H9 (cell line): Measurements from ENCODE around the gene ALAD. TPM values are rescaled to one million over a fixed set of nuclear protein-coding genes. Genes with fewer than 3 reads are reported as not detected.

Experiments used
- DNase-seq: peaks from one replicate; pipeline ENCODE4 v3.0.0-alpha.2; 2017
- H2AFZ ChIP-seq: one replicate; pipeline ENCODE4 v1.6.1; 2013; ENCODE audit warnings: mild to moderate bottlenecking, low read length, control low read depth, moderate library complexity
- H2AK5ac ChIP-seq: 2 replicates; pipeline ENCODE4 v1.6.1; 2013; ENCODE audit warnings: low read length, control low read depth, mixed read lengths; ENCODE audit not compliant: insufficient read length
- H2BK120ac ChIP-seq: one replicate; pipeline ENCODE4 v1.6.1; 2013; ENCODE audit warnings: low read depth, mild to moderate bottlenecking, low read length, control low read depth, inconsistent platforms; ENCODE audit not compliant: poor library complexity, severe bottlenecking
- H2BK12ac ChIP-seq: 2 replicates; pipeline ENCODE4 v1.6.1; 2013; ENCODE audit warnings: low read length, control low read depth, mixed read lengths, low read depth; ENCODE audit not compliant: insufficient read length
- H2BK15ac ChIP-seq: 2 replicates; pipeline ENCODE4 v1.6.1; 2013; ENCODE audit warnings: low read depth, low read length, control low read depth
- H2BK20ac ChIP-seq: one replicate; pipeline ENCODE4 v1.6.1; 2013; ENCODE audit warnings: low read depth, mild to moderate bottlenecking, low read length, control low read depth, inconsistent platforms; ENCODE audit not compliant: poor library complexity, severe bottlenecking
- H2BK5ac ChIP-seq: 2 replicates; pipeline ENCODE4 v1.6.1; 2013; ENCODE audit warnings: low read length, control low read depth, mixed read lengths; ENCODE audit not compliant: insufficient read length
- H3K14ac ChIP-seq: 2 replicates; pipeline ENCODE4 v1.6.1; 2013; ENCODE audit warnings: low read length, control low read depth; ENCODE audit not compliant: insufficient read depth
- H3K18ac ChIP-seq: 2 replicates; pipeline ENCODE4 v1.6.1; 2013; ENCODE audit warnings: low read depth, mild to moderate bottlenecking, mixed read lengths, low read length, control low read depth; ENCODE audit not compliant: insufficient read length
- H3K23ac ChIP-seq: 2 replicates; pipeline ENCODE4 v1.6.1; 2013; ENCODE audit warnings: low read length, control low read depth, mixed read lengths, low read depth; ENCODE audit not compliant: insufficient read length
- H3K23me2 ChIP-seq: 2 replicates; pipeline ENCODE4 v1.6.1; 2013; ENCODE audit warnings: low read depth, mild to moderate bottlenecking, mixed read lengths, low read length, control low read depth; ENCODE audit not compliant: insufficient read length, poor library complexity, severe bottlenecking
- H3K27ac ChIP-seq: 2 replicates; pipeline ENCODE4 v1.5.1; 2013; ENCODE audit warnings: low read length, control low read depth, mixed read lengths, low read depth; ENCODE audit not compliant: insufficient read length
- H3K27me3 ChIP-seq: 2 replicates; pipeline ENCODE4 v1.6.1; 2013; ENCODE audit warnings: low read length, control low read depth, inconsistent platforms; ENCODE audit not compliant: insufficient read depth
- H3K4ac ChIP-seq: 2 replicates; pipeline ENCODE4 v1.6.1; 2013; ENCODE audit warnings: low read depth, mild to moderate bottlenecking, control low read depth, inconsistent platforms, low read length, moderate library complexity
- H3K4me1 ChIP-seq: 2 replicates; pipeline ENCODE4 v1.6.1; 2013; ENCODE audit warnings: low read length, control low read depth, inconsistent platforms; ENCODE audit not compliant: insufficient read depth
- H3K4me2 ChIP-seq: 2 replicates; pipeline ENCODE4 v1.6.1; 2013; ENCODE audit warnings: low read length, control low read depth, mixed read lengths; ENCODE audit not compliant: insufficient read length, insufficient read depth
- H3K56ac ChIP-seq: 2 replicates; pipeline ENCODE4 v1.6.1; 2013; ENCODE audit warnings: low read depth, mild to moderate bottlenecking, mixed read lengths, low read length, control low read depth; ENCODE audit not compliant: insufficient read length
- H3K79me1 ChIP-seq: 2 replicates; pipeline ENCODE4 v1.6.1; 2013; ENCODE audit warnings: low read depth, mild to moderate bottlenecking, moderate library complexity, low read length, control low read depth, inconsistent platforms; ENCODE audit not compliant: insufficient read depth, poor library complexity, severe bottlenecking
- H3K79me2 ChIP-seq: 2 replicates; pipeline ENCODE4 v1.6.1; 2013; ENCODE audit warnings: low read length, control low read depth, inconsistent platforms; ENCODE audit not compliant: insufficient read depth
- H3K9ac ChIP-seq: 2 replicates; pipeline ENCODE4 v1.6.1; 2013; ENCODE audit warnings: low read length, control low read depth, mixed read lengths; ENCODE audit not compliant: insufficient read length; ENCODE audit errors: extremely low read depth
- H3K9me3 ChIP-seq: one replicate; pipeline ENCODE4 v1.6.1; 2013; ENCODE audit warnings: low read depth, low read length, inconsistent platforms; ENCODE audit not compliant: control insufficient read depth
- H3T11ph ChIP-seq: one replicate; pipeline ENCODE4 v1.6.1; 2013; ENCODE audit warnings: mild to moderate bottlenecking, low read length, control low read depth, inconsistent platforms
- H4K20me1 ChIP-seq: one replicate; pipeline ENCODE4 v1.6.1; 2013; ENCODE audit not compliant: control insufficient read depth, insufficient read length, insufficient read depth
- H4K5ac ChIP-seq: 2 replicates; pipeline ENCODE4 v1.6.1; 2013; ENCODE audit warnings: low read depth, mild to moderate bottlenecking, mixed read lengths, low read length, control low read depth; ENCODE audit not compliant: insufficient read length
- H4K8ac ChIP-seq: replicated peaks from 2 replicates; pipeline ENCODE4 v1.6.1; 2013; ENCODE audit warnings: low read length, control low read depth, mixed read lengths, low read depth; ENCODE audit not compliant: insufficient read length
- H4K91ac ChIP-seq: 2 replicates; pipeline ENCODE4 v1.6.1; 2013; ENCODE audit warnings: low read depth, mild to moderate bottlenecking, moderate library complexity, mixed read lengths, low read length, control low read depth; ENCODE audit not compliant: insufficient read length
- H3K27ac Mint-ChIP-seq, 3 experiments: 2 replicates in 2 of 3; 3 replicates in 1 of 3; pipeline ENCODE4 v1.8.0; 2020 to 2021; ENCODE audit warnings: mixed read lengths in 3 of 3, mild to moderate bottlenecking in 1 of 3, moderate library complexity in 1 of 3
- H3K27me3 Mint-ChIP-seq: 2 replicates; pipeline ENCODE4 v1.8.0; 2021; ENCODE audit warnings: low read depth, mild to moderate bottlenecking, moderate library complexity, mixed read lengths
- H3K36me3 Mint-ChIP-seq, 3 experiments: 2 replicates in 2 of 3; 3 replicates in 1 of 3; pipeline ENCODE4 v1.8.0; 2020 to 2021; ENCODE audit warnings: low read depth in 3 of 3, mixed read lengths in 3 of 3; ENCODE audit not compliant: insufficient read depth in 1 of 3
- H3K4me1 Mint-ChIP-seq, 2 experiments: 2 replicates each; pipeline ENCODE4 v1.8.0; 2020; ENCODE audit warnings: mixed read lengths in 2 of 2
- H3K4me3 Mint-ChIP-seq, 2 experiments: 2 replicates in 1 of 2; 3 replicates in 1 of 2; pipeline ENCODE4 v1.8.0; 2020 to 2021; ENCODE audit warnings: mild to moderate bottlenecking in 2 of 2, mixed read lengths in 2 of 2, moderate library complexity in 1 of 2
- H3K9me3 Mint-ChIP-seq, 2 experiments: 2 replicates in 1 of 2; 3 replicates in 1 of 2; pipeline ENCODE4 v1.8.0; 2020; ENCODE audit warnings: mild to moderate bottlenecking in 2 of 2, mixed read lengths in 2 of 2, moderate library complexity in 1 of 2
- WGBS: extraction: QIAGEN DNeasy Blood & Tissue Kit; methylation state at CpG from one replicate; pipeline ENCODE4 v1.1.7; 2013; ENCODE audit warnings: missing lambda C conversion rate, low lambda C conversion rate, mixed read lengths; ENCODE audit not compliant: insufficient read length; ENCODE audit errors: extremely low coverage; 5-methylcytosine and 5-hydroxymethylcytosine counted together
- total RNA-seq: library from RNA; stranded (reverse); gene quantifications from 2 replicates; pipeline ENCODE4 v1.2.1, GENCODE V29; 2021
- TF ChIP-seq, protein P1 (sequence below): fragments of 200-600 bp; sonication (generic); conservative IDR thresholded peaks from 3 replicates; pipeline ENCODE4 v1.8.0; 2021; ENCODE audit warnings: antibody characterized with exemption, mild to moderate bottlenecking

Gene ALAD
- total RNA-seq, 1 experiment from 2014 or later, result 13.2 TPM

DNA sequence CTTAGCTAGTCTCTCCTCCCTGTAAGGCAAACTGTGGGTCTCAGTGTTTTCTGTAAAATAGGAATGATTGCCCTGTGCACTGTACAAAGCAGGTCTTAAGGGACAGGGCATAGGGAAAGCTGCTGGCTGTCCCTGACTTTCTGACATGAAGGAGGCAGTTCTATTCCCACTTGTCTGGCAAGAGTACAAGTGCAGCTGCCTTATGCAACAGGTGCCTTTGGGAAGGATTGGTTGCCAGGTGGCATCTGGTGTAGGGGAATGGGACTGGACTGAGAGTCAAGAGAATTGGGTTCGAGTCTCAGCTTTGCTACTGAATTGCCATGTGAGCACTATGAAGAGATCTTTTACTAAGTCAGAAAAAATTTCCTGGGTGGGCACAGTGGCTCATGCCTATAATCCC is 41.7 kb downstream of the ALAD start:
- no peaks in the 10 kb centered on the region for H3K27me3 Mint-ChIP-seq
- H2BK5ac ChIP-seq, result no peak overlapping the region
- no peak overlapping the region for H2AK5ac ChIP-seq
- H3K27ac ChIP-seq, result no peak overlapping the region
- no peak overlapping the region for H3K9ac ChIP-seq
- H3K9me3 ChIP-seq, result no peaks in the 10 kb centered on the region
- H3K4me3 Mint-ChIP-seq, result no peak overlapping the region
- TF ChIP-seq, protein P1, sequence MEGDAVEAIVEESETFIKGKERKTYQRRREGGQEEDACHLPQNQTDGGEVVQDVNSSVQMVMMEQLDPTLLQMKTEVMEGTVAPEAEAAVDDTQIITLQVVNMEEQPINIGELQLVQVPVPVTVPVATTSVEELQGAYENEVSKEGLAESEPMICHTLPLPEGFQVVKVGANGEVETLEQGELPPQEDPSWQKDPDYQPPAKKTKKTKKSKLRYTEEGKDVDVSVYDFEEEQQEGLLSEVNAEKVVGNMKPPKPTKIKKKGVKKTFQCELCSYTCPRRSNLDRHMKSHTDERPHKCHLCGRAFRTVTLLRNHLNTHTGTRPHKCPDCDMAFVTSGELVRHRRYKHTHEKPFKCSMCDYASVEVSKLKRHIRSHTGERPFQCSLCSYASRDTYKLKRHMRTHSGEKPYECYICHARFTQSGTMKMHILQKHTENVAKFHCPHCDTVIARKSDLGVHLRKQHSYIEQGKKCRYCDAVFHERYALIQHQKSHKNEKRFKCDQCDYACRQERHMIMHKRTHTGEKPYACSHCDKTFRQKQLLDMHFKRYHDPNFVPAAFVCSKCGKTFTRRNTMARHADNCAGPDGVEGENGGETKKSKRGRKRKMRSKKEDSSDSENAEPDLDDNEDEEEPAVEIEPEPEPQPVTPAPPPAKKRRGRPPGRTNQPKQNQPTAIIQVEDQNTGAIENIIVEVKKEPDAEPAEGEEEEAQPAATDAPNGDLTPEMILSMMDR, result no peak
- H2AFZ ChIP-seq, result no peak overlapping the region
- no peak overlapping the region for H3K4ac ChIP-seq
- no peak overlapping the region for H3K14ac ChIP-seq
- H3K56ac ChIP-seq, result no peak overlapping the region
- H2BK15ac ChIP-seq, result no peak overlapping the region
- H3K4me1 ChIP-seq, result no peaks in the 10 kb centered on the region; the same call in 1 of the 2 replicates
- no peak for DNase-seq
- no peaks in the 10 kb centered on the region for H3K79me2 ChIP-seq
- H4K91ac ChIP-seq, result no peak overlapping the region
- no peak overlapping the region for H3K27ac Mint-ChIP-seq
- no peak overlapping the region for H2BK120ac ChIP-seq
- no peak overlapping the region for H2BK12ac ChIP-seq
- H3K4me1 Mint-ChIP-seq, result peaks cover 6 to 7% of the 10 kb centered on the region in 2 experiments
- no CpG with 5 or more reads among the region's 1 CpG for WGBS
- H3T11ph ChIP-seq, result no peak overlapping the region
- no peak overlapping the region for H4K8ac ChIP-seq
- H2BK20ac ChIP-seq, result no peak overlapping the region
- H3K36me3 Mint-ChIP-seq, result no peaks in the 10 kb centered on the region; a peak in 1 of 7 replicates
- H3K23me2 ChIP-seq, result no peaks in the 10 kb centered on the region
- no peaks in the 10 kb centered on the region for H4K20me1 ChIP-seq
- H3K79me1 ChIP-seq, result no peaks in the 10 kb centered on the region
- no peak overlapping the region for H3K4me2 ChIP-seq
- no peak overlapping the region for H3K18ac ChIP-seq
- H3K9me3 Mint-ChIP-seq, result no peaks in the 10 kb centered on the region
- no peak overlapping the region for H3K23ac ChIP-seq
- H4K5ac ChIP-seq, result no peak overlapping the region
- no peaks in the 10 kb centered on the region for H3K27me3 ChIP-seq
